Endometrium (tissue), 2 donors: ENCODE data around the gene EEFSEC.

Source experiments
- FAIRE-seq: peaks from 2 replicates; lab custom pipeline; 2012; peaks lifted over from hg19 to GRCh38; lab: Jason Lieb, UNC
- donor health status: control.
- donor health status: control.

EEFSEC gene

GRCh38 chr3:128335621-128336296, 182.5 kb downstream of the EEFSEC start:
- FAIRE-seq: no peak

- FAIRE-seq: no peak
Observed at GRCh38 chr3:128336337-128337156, 183.3 kb downstream of the EEFSEC start.

- FAIRE-seq: no peak
Observed at GRCh38 chr3:128337305-128337704, 184.0 kb downstream of the EEFSEC start.

- no peak for FAIRE-seq
Observed at GRCh38 chr3:128338536-128339330, 185.5 kb downstream of the EEFSEC start.

GRCh38 chr3:128339491-128340012, 186.3 kb downstream of the EEFSEC start:
- no peak for FAIRE-seq

- FAIRE-seq: no peak
Observed at GRCh38 chr3:128340198-128340903, 187.1 kb downstream of the EEFSEC start.

- no peak for FAIRE-seq
Observed at GRCh38 chr3:128340904-128341555, 187.7 kb downstream of the EEFSEC start.

- no peak for FAIRE-seq
Observed at GRCh38 chr3:128341659-128342395, 188.5 kb downstream of the EEFSEC start.

GRCh38 chr3:128342701-128343180, 189.5 kb downstream of the EEFSEC start:
- no peak for FAIRE-seq

GRCh38 chr3:128343287-128344051, 190.2 kb downstream of the EEFSEC start:
- no peak for FAIRE-seq

- no peak for FAIRE-seq
Observed at GRCh38 chr3:128344052-128344735, 190.9 kb downstream of the EEFSEC start.

GRCh38 chr3:128345196-128345595, 191.9 kb downstream of the EEFSEC start:
- FAIRE-seq: no peak

- FAIRE-seq: no peak
Observed at GRCh38 chr3:128346562-128346961, 193.3 kb downstream of the EEFSEC start.

- no peak for FAIRE-seq
Observed at GRCh38 chr3:128347282-128347681, 194.0 kb downstream of the EEFSEC start.

GRCh38 chr3:128348075-128348474, 194.8 kb downstream of the EEFSEC start:
- no peak for FAIRE-seq

- no peak for FAIRE-seq
Observed at GRCh38 chr3:128348805-128349531, 195.7 kb downstream of the EEFSEC start.

- no peak for FAIRE-seq
Observed at GRCh38 chr3:128349963-128350599, 196.8 kb downstream of the EEFSEC start.

- no peak for FAIRE-seq
Observed at GRCh38 chr3:128351546-128351945, 198.3 kb downstream of the EEFSEC start.
